HG03460 (cell line): Measurements from ENCODE around the gene PARD3.

ENCODE experiments used
- ATAC-seq: cut with Tn5 transposase; IDR thresholded peaks from one replicate; pipeline ENCODE4 v1.9.1; 2021; ENCODE audit not compliant: unreplicated experiment

Gene PARD3

DNA sequence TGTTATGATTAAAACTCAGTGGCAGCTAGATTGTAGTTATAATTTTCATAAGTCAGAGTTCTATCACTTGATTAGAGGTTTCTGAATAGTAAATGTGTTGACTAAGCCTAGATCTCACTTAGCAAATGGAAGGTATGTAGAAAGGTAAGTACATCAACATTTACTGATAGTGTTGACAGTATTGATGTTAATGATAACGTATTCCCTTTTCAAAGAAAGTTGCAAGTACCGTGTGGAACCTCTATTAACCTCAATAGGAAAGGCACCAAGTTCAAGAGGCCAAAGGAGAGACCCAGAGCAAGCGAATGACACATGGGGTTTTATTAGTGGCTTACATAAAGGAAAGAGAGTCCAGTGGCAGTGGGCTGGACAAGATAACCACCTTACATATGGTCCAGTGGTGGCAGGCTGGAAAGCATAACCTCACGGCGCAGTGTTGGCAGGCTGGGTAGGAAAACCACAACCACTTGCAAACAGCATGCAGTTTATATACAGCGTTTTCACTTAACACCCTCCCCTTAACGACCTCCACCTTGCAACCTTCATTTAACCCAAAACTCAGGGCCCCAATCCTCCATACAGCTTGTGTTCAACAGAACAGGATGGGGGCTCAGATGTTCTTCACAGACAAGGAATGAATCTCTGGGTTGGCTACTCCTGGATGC is 611.0 kb downstream of the PARD3 start:
- no peak for ATAC-seq

DNA sequence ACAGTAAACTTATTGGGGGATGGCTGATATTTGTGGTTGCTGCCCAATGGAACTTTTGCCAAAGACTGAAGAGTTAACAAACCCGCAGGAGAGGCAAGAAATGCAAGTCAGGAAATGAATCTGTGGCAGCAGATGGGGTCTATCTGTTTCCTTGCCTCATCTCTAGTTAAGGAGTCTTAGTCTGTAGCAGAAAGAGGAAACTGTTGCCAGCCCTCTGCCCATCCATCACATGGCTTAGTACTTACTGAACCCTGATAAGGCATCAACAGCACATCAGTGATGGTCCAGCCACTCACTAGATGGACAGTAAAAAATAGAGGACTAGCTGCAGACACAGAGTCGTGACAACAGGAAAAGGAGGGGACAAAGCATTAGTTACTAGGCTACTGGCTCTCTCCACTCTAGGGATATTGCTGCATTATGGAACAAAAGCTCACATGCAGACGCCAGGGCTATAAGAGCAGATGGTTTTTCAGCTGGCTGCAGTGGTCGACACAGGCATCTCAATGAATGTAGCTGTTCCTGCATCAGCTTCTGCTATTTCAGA is 614.7 kb downstream of the PARD3 start:
- ATAC-seq = no peak

DNA sequence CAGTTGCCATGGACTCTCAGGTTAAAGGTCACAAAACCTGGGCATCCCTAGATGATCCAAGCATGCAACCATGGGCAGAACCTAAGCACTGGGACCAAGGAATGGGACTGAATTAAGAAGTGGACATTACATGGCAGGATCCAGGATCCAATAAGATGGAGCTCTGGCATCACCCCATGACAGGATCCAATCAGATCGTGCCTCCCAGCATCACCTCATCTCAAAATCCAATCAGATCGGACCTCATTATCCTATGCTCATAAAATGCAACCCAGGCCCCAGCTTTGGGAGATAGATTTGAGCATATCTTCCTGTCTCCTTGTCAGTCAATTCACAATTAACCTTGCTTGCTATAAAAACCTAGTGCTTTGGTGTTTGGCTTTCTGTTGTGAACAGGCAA is 616.1 kb downstream of the PARD3 start:
- no peak for ATAC-seq

DNA sequence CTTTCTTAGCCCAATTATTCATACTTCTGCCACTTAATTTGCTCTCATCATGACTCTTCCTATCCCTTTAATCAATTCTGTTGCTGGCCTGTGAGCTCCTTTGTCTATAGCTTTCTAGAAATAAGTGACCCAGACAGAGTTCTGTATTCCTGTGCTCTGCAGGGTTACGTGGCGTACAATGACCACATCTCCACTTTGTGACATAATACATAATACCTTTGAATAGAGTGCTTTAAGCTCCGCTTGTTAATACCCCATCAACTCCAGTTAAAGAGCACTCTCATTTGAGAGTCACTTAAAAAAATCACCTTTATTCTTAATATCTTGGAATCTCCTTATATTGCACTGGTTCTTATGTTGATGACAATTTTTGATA is 619.0 kb downstream of the PARD3 start:
- ATAC-seq = no peak

DNA sequence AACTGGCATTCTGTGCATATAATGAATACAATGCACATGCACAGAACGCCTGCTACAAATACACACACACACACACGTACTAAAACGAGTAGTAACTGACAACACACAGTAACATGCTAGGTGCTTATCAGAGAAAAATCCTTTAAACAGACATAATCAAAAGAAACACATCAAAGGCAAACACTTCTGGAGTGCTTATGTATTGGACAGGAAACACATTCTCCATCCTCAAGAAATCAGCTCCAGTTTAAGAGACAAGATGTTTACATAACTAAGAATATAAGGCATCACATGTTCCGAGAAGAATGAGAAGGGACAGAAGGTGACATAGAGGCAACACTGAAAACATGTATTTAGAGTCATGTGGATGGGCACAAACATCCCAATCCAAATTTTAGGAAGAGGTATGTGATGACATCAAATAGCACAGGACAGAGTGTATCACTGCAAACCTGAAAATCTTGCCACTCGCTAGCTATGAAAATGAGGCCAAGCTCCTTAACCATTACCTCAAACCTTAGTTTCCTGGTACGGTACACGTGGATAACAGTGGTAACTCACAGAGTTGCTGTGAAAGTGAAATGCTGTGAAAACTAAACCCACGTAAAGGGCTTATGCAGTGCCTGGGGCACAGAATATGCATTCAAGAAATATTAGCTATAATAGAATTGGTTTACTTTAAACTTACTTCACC is 619.6 kb downstream of the PARD3 start:
- ATAC-seq = no peak

DNA sequence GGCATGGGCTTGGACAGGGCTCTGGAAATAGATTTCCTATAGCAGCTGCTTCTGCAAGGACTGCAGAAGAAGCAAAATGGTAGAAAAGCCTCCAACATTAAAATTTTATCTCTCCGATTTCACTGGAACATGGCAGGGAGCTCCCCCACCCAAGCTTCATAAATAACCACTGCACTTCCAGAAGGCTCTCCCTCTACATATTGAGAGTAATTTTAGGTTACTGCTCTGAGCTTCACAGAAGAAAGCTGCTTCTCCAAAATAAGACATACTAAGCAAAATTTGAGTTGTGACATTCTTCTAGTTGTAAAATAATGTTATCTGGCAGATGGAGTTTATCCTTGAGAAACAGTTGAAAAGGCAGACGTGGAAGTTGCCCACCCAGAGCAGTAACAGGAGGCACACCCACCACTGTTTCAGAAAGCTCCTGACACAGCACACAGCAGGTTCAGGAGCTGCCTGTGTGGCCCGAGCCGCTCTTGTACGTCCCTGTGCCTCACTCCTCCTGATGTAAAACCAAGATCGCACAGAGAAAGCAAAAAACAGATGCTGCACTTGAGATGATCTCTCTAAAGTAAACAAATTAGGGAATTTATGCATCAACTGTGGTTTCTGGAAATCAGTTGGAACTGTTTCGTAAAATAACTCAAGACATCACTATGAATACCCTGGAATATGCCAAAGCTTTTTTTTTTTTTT is 621.0 kb downstream of the PARD3 start:
- ATAC-seq = no peak

DNA sequence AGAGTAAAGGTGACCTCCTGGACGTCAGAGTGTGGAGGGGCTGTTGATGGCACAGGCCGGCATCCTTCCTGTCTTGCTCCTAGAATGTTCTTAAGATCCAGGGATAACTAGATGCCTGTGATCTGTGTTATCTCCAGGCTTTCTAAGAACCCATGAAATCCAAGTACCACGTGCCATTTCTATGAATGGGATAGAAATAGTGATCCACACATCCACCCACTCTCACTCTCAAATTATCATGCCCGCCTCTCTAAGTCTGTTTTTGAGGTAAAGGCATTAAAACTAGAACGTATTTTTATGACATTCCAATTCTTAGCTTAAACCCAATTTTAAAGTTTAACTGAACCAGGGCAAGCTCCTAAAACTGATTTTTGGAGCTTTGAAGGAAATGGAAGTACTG is 622.5 kb downstream of the PARD3 start:
- ATAC-seq = no peak

DNA sequence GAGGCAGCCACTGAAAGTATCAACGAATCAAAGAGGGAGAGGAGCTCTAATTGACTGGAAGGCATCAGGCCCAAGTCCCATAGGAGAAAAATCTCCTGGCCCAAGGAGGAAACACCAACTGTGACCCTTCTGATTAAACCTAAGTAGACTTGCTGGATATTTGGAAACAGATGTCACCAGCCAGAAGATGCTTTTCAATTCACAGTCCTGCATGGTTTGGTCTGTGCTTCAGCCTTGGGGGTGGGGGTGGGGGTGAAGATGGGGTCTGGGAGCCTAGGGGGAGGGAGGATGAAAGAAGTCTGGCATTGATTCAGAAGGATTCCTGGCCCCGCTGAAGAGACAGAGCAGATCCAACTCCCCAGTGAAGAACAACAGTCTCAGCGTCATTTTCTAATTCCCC is 623.7 kb downstream of the PARD3 start:
- ATAC-seq = no peak

DNA sequence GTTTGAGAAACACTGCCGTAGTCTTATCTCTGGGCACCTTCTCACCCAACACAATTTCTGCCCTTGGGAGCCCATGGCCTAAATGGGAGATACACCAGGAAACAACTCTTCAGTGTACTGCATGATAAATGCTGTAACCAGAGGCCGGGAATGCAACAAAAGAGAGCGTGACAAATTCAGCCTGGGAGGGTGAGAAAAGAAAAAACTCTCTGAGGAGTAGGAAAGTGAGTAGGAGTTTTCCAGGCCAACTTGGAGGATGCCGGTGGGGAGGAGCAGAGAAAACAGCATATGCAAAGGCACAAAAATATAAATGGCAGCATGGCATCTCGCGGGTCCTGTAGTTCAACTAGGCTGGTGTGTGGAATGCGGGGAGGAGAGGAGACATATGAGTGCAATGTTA is 624.5 kb downstream of the PARD3 start:
- no peak for ATAC-seq

DNA sequence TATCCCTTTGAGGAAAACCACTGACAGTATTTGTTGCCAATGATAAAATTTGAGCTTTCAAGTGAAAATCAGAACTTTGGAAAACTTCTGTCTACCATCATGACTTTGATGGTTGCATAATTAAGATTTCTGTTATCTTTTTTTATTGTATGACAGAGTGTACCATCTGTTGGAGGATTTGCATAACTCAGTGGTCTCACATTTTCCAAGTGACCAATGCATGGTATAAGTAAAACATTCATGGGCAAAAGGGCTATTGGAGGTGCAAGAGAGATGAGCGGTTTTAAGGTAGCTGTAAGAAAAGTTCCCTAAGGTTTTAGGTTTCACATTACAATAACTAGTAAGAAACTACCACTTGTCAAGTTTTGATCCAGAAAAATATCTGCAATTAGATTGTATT is 625.3 kb downstream of the PARD3 start:
- no peak for ATAC-seq

DNA sequence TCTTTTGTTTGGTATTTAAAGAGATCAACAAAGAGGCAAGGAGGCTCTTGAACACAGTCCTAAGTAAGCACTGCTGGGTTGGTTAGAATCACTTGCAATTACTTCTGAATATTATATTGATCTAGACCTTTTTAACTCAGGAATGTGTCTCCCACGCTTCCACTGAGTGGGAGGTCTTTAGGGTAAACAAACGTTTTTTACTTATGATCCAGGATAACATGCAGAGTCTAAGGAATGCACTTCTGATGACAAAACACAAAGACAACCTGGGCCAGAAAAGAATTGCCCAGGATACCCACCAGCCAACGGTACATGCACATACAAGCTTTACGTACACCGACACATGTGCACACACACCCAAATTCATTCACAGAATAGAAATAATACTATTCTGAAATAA is 626.9 kb downstream of the PARD3 start:
- ATAC-seq = no peak

DNA sequence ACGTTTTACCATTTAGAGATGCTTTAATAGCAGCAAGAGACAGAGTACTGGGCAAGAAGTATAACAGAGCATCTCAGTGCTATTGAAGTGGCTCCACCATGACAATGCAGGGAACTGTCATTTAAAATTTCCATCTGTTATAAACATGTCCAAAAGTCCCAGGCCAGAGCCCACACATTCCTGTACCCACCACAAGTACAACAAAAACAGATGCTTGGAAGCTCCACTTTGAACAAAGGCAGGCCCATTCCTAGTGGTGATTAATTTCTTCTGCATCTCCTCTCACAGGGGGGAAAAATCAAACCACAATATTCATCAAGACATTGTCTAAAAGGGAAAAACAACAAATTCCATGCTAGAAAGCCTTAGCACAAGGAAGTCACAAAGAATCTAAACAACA is 627.9 kb downstream of the PARD3 start:
- ATAC-seq = no peak

DNA sequence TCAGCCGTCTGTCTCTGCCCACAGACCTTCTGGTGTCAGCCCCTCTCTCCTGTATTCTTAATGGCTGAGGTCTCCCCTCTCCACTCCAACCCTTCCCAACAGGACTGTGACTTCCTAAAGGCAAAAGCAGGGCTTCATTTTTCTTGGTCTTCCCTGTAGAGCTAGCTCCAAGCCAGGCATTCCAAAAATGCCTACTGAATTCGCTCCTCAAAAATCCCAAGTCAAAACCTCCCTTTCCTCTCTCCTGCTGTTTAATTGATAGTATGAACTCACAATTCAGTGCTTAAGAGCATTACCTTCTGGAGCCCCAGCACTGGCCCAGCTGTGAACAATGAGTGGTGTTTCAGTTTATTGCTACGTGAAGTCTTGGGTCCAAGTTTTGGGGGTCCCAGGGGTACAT is 628.4 kb downstream of the PARD3 start:
- ATAC-seq = no peak

DNA sequence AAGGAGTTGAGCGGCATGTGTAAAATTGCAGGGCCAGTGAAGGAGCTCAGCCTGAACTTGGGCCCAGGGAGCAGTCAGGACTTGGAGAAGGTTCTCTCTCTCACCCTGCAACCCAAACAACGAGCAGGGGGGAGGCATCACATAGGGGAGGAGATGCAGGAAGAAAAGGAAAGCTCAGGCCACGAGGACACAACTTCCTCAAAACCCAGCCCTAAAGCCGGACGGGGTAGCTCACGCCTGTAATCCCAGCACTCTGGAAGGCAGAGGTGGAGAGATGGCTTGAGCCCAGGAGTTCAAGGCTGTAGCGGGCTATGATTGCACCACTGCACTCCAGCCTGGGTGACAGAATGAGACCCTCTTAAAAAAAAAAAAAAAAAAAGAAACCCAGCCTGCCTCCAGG is 629.1 kb downstream of the PARD3 start:
- no peak for ATAC-seq

DNA sequence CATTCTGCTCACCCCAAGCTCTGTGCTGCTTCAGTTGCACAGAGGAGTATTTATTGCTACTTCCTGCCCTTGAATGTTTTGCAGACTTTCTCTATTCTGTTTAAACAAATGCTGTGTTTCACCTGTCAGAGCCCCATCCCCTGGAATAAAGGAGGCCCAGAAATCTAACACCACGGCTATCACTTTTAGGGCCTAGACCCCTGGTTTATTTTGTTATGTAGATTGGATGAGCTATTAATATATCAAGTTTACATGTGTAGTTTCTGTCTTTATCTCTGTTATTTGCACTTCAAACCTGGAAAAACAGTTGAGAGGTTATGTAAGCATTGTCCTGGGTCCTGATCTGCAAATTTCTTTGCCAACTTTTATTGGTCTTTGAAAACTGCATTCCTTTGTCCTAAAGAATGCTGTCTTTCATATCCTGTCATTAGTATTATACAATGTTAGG is 630.1 kb downstream of the PARD3 start:
- no peak for ATAC-seq

DNA sequence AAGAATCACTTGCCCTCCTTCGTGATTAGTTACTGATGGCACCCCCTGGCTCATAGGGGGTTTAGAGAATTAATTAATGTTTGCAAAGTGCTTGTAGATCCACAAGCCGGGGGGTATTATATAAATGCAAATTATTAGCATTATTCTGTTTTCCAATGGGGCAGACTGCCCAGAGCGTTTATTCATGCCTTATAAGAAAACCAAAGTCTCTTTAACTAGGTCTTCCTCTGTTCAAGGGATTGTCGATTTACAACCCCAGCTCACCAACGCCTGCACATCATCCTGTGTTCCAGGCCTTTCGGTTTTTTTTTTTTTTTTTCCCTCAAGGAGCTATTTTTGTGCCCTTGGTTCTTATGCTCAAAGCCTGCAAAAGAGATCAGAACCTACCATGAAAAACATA is 630.7 kb downstream of the PARD3 start:
- ATAC-seq = no peak

DNA sequence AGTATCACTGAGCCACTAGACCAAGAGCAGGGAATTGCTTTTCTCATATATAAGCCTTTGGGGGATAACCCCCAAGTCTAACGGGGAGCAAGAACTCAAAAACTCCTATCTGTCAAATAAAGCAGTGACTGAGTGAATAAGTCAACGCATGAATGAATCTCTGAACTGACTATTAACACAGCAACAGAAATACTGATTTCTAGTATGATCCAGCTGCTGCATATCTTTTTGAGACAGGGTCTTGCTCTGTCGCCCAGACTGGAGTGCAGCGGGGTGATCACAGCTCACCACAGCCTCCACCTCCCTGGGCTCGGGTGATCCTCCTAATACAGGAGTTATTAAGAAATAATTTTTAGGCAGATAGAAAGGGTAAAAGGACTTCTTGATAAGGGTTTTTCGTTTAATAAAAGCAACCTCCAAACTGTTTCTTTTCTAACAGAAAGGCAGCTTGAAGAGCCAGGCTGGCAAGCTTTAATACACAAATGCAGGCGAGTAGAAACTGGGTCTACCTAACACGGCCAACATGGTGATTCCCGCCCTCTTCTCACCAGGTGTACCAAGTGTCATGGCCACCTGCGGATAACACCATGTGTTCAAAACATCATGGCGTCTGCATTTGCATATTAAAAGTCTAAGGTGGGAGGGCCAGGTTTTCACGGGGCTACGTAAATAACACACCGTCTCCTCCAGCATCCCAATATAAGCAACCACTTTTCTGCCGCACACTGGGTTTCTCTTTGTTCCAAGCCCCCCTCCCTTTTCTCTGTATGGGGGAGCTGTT is 631.9 kb downstream of the PARD3 start:
- ATAC-seq = no peak

DNA sequence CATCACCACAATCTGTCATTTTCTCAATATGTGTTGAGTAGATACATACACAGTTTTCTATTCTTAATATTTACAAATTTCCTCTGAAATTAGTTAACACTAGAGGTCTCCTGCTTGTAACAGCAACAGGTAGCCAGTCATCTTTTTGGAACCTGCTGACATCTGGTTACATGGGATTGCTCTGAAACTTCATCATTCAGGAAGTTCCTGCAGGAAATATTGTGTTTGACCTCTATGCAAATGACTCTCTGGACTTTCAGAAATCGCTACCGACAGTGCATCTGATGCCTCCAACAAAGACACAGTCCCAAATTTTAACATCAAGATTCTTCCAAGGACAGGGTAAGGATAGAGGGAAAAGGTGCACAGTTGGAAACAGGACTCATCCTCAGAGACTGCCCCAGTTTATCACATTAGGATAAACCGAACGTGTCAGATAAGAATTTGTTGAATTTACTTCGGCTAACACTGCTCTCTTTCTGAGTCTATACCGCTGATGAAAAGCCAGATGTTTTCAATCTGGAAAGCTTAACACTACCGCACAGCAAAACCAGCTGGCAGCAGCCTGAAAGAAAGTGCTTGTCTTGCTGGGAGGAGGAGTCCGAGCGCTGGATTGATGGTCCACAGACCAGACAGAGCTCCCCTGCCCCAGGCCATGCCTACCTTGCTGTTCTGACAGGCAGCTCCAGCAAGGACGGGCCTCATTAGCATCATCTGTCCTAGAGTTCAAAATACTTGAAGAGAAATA is 633.4 kb downstream of the PARD3 start:
- ATAC-seq = no peak

DNA sequence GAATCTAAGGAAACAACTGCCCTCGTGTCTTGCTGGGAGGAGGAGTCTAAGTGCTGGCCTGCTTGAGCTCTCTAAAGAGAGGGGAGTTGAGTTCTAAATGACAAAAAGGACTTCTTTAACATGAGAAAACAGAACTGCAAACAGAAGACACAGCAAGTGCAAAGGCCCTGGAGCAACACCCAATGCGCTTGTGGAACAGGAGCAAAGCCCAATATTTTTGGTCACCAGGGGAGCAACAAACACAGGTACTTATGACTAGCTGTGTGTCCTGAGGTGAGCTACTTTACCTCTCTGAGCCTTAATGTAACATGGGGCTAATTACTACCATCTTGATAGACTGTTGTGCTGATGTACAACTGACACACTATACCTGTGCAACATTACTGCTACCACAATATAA is 634.3 kb downstream of the PARD3 start:
- ATAC-seq = no peak

DNA sequence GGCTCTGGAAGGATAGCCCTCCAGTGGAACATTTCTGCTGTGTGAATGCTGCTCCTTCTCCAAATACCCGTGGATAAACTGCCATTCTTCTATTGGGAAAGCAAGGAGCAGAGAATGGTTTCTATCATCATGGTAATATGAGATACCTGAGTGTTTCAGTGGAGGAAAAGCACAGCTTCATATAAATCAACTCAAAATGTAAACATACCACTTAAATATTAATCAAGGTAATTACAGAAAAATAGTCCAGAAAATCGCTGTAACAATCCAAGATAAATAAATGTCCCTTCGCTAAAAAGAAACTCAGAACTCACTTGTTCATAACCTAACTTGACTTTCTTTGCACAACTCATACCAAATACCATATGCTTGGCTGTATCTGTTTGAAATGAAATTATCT is 635.8 kb downstream of the PARD3 start:
- ATAC-seq = no peak

DNA sequence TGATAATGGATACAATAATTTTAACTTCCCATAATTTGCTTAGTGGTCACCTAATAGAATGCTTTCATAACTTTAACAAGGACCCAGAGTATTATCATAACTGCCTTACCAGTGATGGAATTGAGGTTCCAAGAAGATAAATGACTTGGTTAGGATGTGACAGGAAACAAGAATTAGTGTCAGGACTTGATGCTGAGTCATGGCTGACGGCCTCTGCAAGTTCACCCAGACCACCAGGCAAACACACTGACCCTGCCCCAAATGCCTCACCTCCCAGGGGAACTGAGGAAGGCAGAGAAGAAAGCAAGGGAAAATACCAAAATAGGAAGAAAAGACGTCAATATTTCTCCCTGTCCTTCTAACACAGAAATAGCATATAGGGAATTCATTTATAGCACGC is 636.3 kb downstream of the PARD3 start:
- no peak for ATAC-seq
